Neuronal stem cell (in vitro differentiated cells): Measurements from ENCODE around the gene CAMK2A.

Experiments
- DNase-seq: peaks from one replicate; pipeline ENCODE4 v3.0.0-alpha.2; 2013; ENCODE audit warnings: low spot score
- H2AFZ ChIP-seq: one replicate; pipeline ENCODE4 v1.6.1; 2013; ENCODE audit warnings: mild to moderate bottlenecking, low read length, inconsistent platforms
- H2AK5ac ChIP-seq: 2 replicates; pipeline ENCODE4 v1.6.1; 2013; ENCODE audit warnings: low read depth, mild to moderate bottlenecking, inconsistent platforms, low read length, moderate library complexity, mixed read lengths
- H2BK120ac ChIP-seq: 2 replicates; pipeline ENCODE4 v1.6.1; 2013; ENCODE audit warnings: low read depth, mild to moderate bottlenecking, inconsistent platforms, low read length, moderate library complexity, mixed read lengths
- H2BK12ac ChIP-seq: one replicate; pipeline ENCODE4 v1.6.1; 2013; ENCODE audit warnings: low read length, inconsistent platforms
- H2BK15ac ChIP-seq: 2 replicates; pipeline ENCODE4 v1.6.1; 2013; ENCODE audit warnings: mild to moderate bottlenecking, low read length, inconsistent platforms, mixed read lengths
- H2BK5ac ChIP-seq: one replicate; pipeline ENCODE4 v1.6.1; 2013; ENCODE audit warnings: inconsistent platforms, mild to moderate bottlenecking, low read length, moderate library complexity
- H3K14ac ChIP-seq: one replicate; pipeline ENCODE4 v1.6.1; 2013; ENCODE audit warnings: low read length, inconsistent platforms
- H3K18ac ChIP-seq: 2 replicates; pipeline ENCODE4 v1.6.1; 2013; ENCODE audit warnings: low read length, inconsistent platforms
- H3K23ac ChIP-seq: 2 replicates; pipeline ENCODE4 v1.6.1; 2013; ENCODE audit warnings: low read depth, mild to moderate bottlenecking, mixed read lengths, low read length, inconsistent platforms; ENCODE audit not compliant: poor library complexity
- H3K27ac ChIP-seq: replicated peaks from 3 replicates; pipeline ENCODE4 v1.5.1; 2013; ENCODE audit warnings: low read length, inconsistent platforms
- H3K27me3 ChIP-seq, 3 experiments: 2 replicates each; pipeline ENCODE4 v1.6.1; 2013; ENCODE audit warnings: low read length in 3 of 3, mild to moderate bottlenecking in 2 of 3, inconsistent platforms in 1 of 3, low read depth in 1 of 3, mixed read lengths in 1 of 3, moderate library complexity in 1 of 3; ENCODE audit not compliant: control insufficient read depth in 3 of 3, insufficient read depth in 3 of 3
- H3K36me3 ChIP-seq, 2 donors: replicated peaks in 1 of 2; 2 replicates each; pipeline ENCODE4 v1.6.1; 2013; ENCODE audit warnings: low read length in 2 of 2; ENCODE audit not compliant: control insufficient read depth in 2 of 2, insufficient read depth in 2 of 2
- H3K4ac ChIP-seq: 2 replicates; pipeline ENCODE4 v1.6.1; 2013; ENCODE audit warnings: inconsistent platforms, mild to moderate bottlenecking, low read length, moderate library complexity
- H3K4me1 ChIP-seq, 2 donors: 1 replicate in 1 of 2; 2 replicates in 1 of 2; pipeline ENCODE4 v1.6.1; 2013; ENCODE audit warnings: low read length in 2 of 2, low read depth in 1 of 2; ENCODE audit not compliant: control insufficient read depth in 2 of 2, insufficient read depth in 1 of 2
- H3K4me2 ChIP-seq: one replicate; pipeline ENCODE4 v1.6.1; 2013; ENCODE audit warnings: mild to moderate bottlenecking, low read length, inconsistent platforms; ENCODE audit not compliant: insufficient read depth, poor library complexity, severe bottlenecking
- H3K4me3 ChIP-seq, 2 donors: 2 replicates each; pipeline ENCODE4 v1.5.1; 2013; ENCODE audit warnings: low read length in 2 of 2, mild to moderate bottlenecking in 2 of 2, inconsistent platforms in 1 of 2, moderate library complexity in 1 of 2
- H3K79me1 ChIP-seq: one replicate; pipeline ENCODE4 v1.6.1; 2013; ENCODE audit warnings: low read depth, mild to moderate bottlenecking, inconsistent platforms, low read length, moderate library complexity
- H3K9ac ChIP-seq: one replicate; pipeline ENCODE4 v1.6.1; 2013; ENCODE audit warnings: mild to moderate bottlenecking, low read depth, low read length, inconsistent platforms; ENCODE audit not compliant: poor library complexity
- H3K9me3 ChIP-seq, 2 donors: replicated peaks in 1 of 2; 2 replicates each; pipeline versions ENCODE3 to v1.6.1; 2013; ENCODE audit warnings: low read length in 2 of 2, mild to moderate bottlenecking in 2 of 2, inconsistent platforms in 1 of 2, low read depth in 1 of 2, mixed read lengths in 1 of 2, moderate library complexity in 1 of 2; ENCODE audit not compliant: control insufficient read depth in 2 of 2, insufficient read depth in 1 of 2
- H4K8ac ChIP-seq: one replicate; pipeline ENCODE4 v1.6.1; 2013; ENCODE audit warnings: low read depth, mild to moderate bottlenecking, inconsistent platforms, low read length, moderate library complexity
- H4K91ac ChIP-seq: one replicate; pipeline ENCODE4 v1.6.1; 2013; ENCODE audit warnings: low read length, low read depth, mild to moderate bottlenecking, inconsistent platforms; ENCODE audit not compliant: poor library complexity
- whole genome bisulfite sequencing, 2 donors: extraction: QIAGEN DNeasy Blood & Tissue Kit; methylation state at CpG; one replicate each; pipeline ENCODE4 v1.1.7; 2013; ENCODE audit warnings: missing lambda C conversion rate in 2 of 2, mixed read lengths in 1 of 2; ENCODE audit not compliant: insufficient read length in 2 of 2, insufficient replicate concordance in 1 of 2; ENCODE audit errors: extremely low coverage in 2 of 2; 5-methylcytosine and 5-hydroxymethylcytosine counted together

CAMK2A gene

GRCh38 chr5:150262502-150262901 lies 27.1 kb downstream of the CAMK2A start:
- no CpG with 5 or more reads among the region's 7 CpGs for WGBS, 2 donors
- no peak overlapping the region for H3K9ac ChIP-seq

GRCh38 chr5:150261231-150261630 lies 28.3 kb downstream of the CAMK2A start:
- no peak for DNase-seq
- Histone ChIP-seq H2AFZ (no peak overlapping the region), H3K27ac (no peak overlapping the region), H3K9ac (no peak overlapping the region), H3K4ac (no peak overlapping the region), H3K4me1 (peaks cover 18 to 34% of the 10 kb centered on the region in 2 donors), H2BK120ac (no peak overlapping the region), H4K91ac (no peak overlapping the region), H4K8ac (no peak overlapping the region), H3K79me1 (peaks cover 2% of the 10 kb centered on the region), H3K18ac (no peak overlapping the region), H3K4me3 (no peak overlapping the region), H3K23ac (no peak overlapping the region), H2BK12ac (no peak overlapping the region), H3K14ac (no peak overlapping the region), H3K4me2 (no peak overlapping the region), H3K36me3 (peaks cover 0 to 2% of the 10 kb centered on the region in 2 donors), H2AK5ac (no peak overlapping the region), H2BK15ac (no peak overlapping the region), H3K27me3 (no peaks in the 10 kb centered on the region), H3K9me3 (peaks cover 0 to 2% of the 10 kb centered on the region in 2 donors), H2BK5ac (no peak overlapping the region)
- no CpG with 5 or more reads among the region's 8 CpGs for WGBS, 2 donors

More at GRCh38 chr5:150262502-150262901, 27.1 kb downstream of the CAMK2A start:
- Histone ChIP-seq H3K27ac (no peak overlapping the region), H2AK5ac (no peak overlapping the region), H3K23ac (no peak overlapping the region), H2BK120ac (no peak overlapping the region), H3K18ac (no peak overlapping the region), H2BK5ac (no peak overlapping the region), H2BK12ac (no peak overlapping the region), H4K8ac (no peak overlapping the region), H3K4me1 (peaks cover 15 to 31% of the 10 kb centered on the region in 2 donors), H3K4ac (no peak overlapping the region), H3K79me1 (peaks cover 2% of the 10 kb centered on the region), H3K4me2 (no peak overlapping the region), H3K14ac (no peak overlapping the region), H2BK15ac (no peak overlapping the region), H3K9me3 (peaks cover 0 to 2% of the 10 kb centered on the region in 2 donors), H3K27me3 (no peaks in the 10 kb centered on the region), H3K36me3 (peaks cover 0 to 2% of the 10 kb centered on the region in 2 donors), H4K91ac (no peak overlapping the region), H2AFZ (no peak overlapping the region), H3K4me3 (no peak overlapping the region)
- no peak for DNase-seq

GRCh38 chr5:150258130-150258529 lies 31.4 kb downstream of the CAMK2A start:
- Histone ChIP-seq H3K9ac (no peak overlapping the region), H3K4ac (no peak overlapping the region), H3K4me1 (peaks cover 25 to 45% of the 10 kb centered on the region in 2 donors), H2BK15ac (no peak overlapping the region), H3K4me3 (no peak overlapping the region), H2AK5ac (no peak overlapping the region), H2AFZ (peak overlapping the region; percentile 36), H4K91ac (no peak overlapping the region), H2BK12ac (no peak overlapping the region), H3K79me1 (no peaks in the 10 kb centered on the region), H2BK5ac (no peak overlapping the region), H2BK120ac (no peak overlapping the region), H3K36me3 (no peaks in the 10 kb centered on the region), H3K9me3 (no peaks in the 10 kb centered on the region), H3K27me3 (no peaks in the 10 kb centered on the region), H3K4me2 (no peak overlapping the region), H3K18ac (no peak overlapping the region), H3K23ac (no peak overlapping the region), H3K27ac (no peak overlapping the region), H4K8ac (no peak overlapping the region), H3K14ac (no peak overlapping the region)
- peak; percentile 21 for DNase-seq
- WGBS, 2 donors = no CpG with 5 or more reads among the region's 6 CpGs

GRCh38 chr5:150257424-150257823 lies 32.1 kb downstream of the CAMK2A start:
- no peaks in the 10 kb centered on the region for H3K9me3 ChIP-seq
- no peak overlapping the region for H3K4ac ChIP-seq
- DNase-seq = no peak
- H2BK15ac ChIP-seq = no peak overlapping the region
- H3K36me3 ChIP-seq = no peaks in the 10 kb centered on the region
- H2BK120ac ChIP-seq = no peak overlapping the region
- H3K4me3 ChIP-seq = no peak overlapping the region
- no peak overlapping the region for H4K8ac ChIP-seq
- no peak overlapping the region for H4K91ac ChIP-seq
- peaks cover 25 to 44% of the 10 kb centered on the region in 2 donors for H3K4me1 ChIP-seq
- no peak overlapping the region for H3K9ac ChIP-seq
- no peak overlapping the region for H3K23ac ChIP-seq
- no peak overlapping the region for H2BK12ac ChIP-seq
- no peaks in the 10 kb centered on the region for H3K27me3 ChIP-seq
- no peak overlapping the region for H2AK5ac ChIP-seq
- no peak overlapping the region for H3K4me2 ChIP-seq
- WGBS, 2 donors = no CpG with 5 or more reads among the region's 11 CpGs
- H2AFZ ChIP-seq = no peak overlapping the region
- H3K14ac ChIP-seq = no peak overlapping the region
- H3K18ac ChIP-seq = no peak overlapping the region
- no peak overlapping the region for H2BK5ac ChIP-seq
- H3K79me1 ChIP-seq = no peaks in the 10 kb centered on the region
- no peak overlapping the region for H3K27ac ChIP-seq
